Common myeloid progenitor, CD34-positive (primary cell): ENCODE data around the gene STUB1.

Experiments used
- CTCF ChIA-PET: fragments of 350-600 bp; sonication (Branson Sonifier 250); formaldehyde crosslinking; loops from one replicate; lab custom pipeline; 2021; ENCODE audit warnings: antibody characterized with exemption; lab: Charles Lee
- POLR2A ChIA-PET: fragments of 350-600 bp; sonication (Branson Sonifier 250); formaldehyde crosslinking; loops from one replicate; lab custom pipeline; 2021; ENCODE audit warnings: antibody characterized with exemption; lab: Charles Lee
- DNase-seq, 3 donors: peaks; one replicate each; pipeline versions ENCODE4 v3.0.0 to v3.0.0-alpha.2; 2013
- H3K27ac ChIP-seq, 2 experiments: 1 replicate in 1 of 2; 2 replicates in 1 of 2; pipeline ENCODE4 v1.7.0; 2013; ENCODE audit warnings: inconsistent platforms in 2 of 2, low read length in 2 of 2, mild to moderate bottlenecking in 2 of 2, low read depth in 1 of 2, moderate library complexity in 1 of 2; ENCODE audit not compliant: severe bottlenecking in 2 of 2, insufficient read depth in 1 of 2, poor library complexity in 1 of 2
- H3K27me3 ChIP-seq, 5 experiments: replicated peaks in 2 of 5; 1 replicate in 3 of 5; 2 replicates in 2 of 5; pipeline versions ENCODE4 v1.6.1 to v1.7.0; 2013; ENCODE audit warnings: low read length in 4 of 5, mild to moderate bottlenecking in 2 of 5, moderate library complexity in 2 of 5, inconsistent platforms in 1 of 5; ENCODE audit not compliant: insufficient read depth in 5 of 5, control insufficient read depth in 4 of 5
- H3K36me3 ChIP-seq, 4 experiments: 1 replicate in 2 of 4; 2 replicates in 2 of 4; pipeline versions ENCODE4 v1.6.1 to v1.7.0; 2013; ENCODE audit warnings: low read length in 3 of 4, control low read depth in 1 of 4, mild to moderate bottlenecking in 1 of 4; ENCODE audit not compliant: control insufficient read depth in 4 of 4, insufficient read depth in 4 of 4
- H3K4me1 ChIP-seq, 4 experiments: 1 replicate in 3 of 4; 2 replicates in 1 of 4; pipeline versions ENCODE4 v1.6.1 to v1.7.1; 2013; ENCODE audit warnings: low read length in 3 of 4, mild to moderate bottlenecking in 3 of 4, control low read depth in 1 of 4, inconsistent platforms in 1 of 4, moderate library complexity in 1 of 4; ENCODE audit not compliant: control insufficient read depth in 4 of 4, insufficient read depth in 4 of 4; ENCODE audit errors: control extremely low read depth in 1 of 4
- H3K4me3 ChIP-seq, 7 experiments: 1 replicate in 4 of 7; 2 replicates in 3 of 7; pipeline versions ENCODE4 v1.5.1 to v1.7.0; 2013; ENCODE audit warnings: mild to moderate bottlenecking in 7 of 7, low read length in 6 of 7, moderate library complexity in 6 of 7, inconsistent platforms in 2 of 7, low read depth in 2 of 7, control low read depth in 1 of 7; ENCODE audit not compliant: insufficient read depth in 4 of 7, control insufficient read depth in 1 of 7; ENCODE audit errors: extremely low read depth in 1 of 7
- H3K9me3 ChIP-seq, 5 experiments: 1 replicate in 4 of 5; 2 replicates in 1 of 5; pipeline versions ENCODE4 v1.6.1 to v1.7.1; 2013; ENCODE audit warnings: low read length in 4 of 5, mild to moderate bottlenecking in 2 of 5, inconsistent platforms in 1 of 5, low read depth in 1 of 5, moderate library complexity in 1 of 5; ENCODE audit not compliant: control insufficient read depth in 4 of 5, insufficient read depth in 2 of 5; ENCODE audit errors: control extremely low read depth in 1 of 5
- WGBS: methylation state at CpG from one replicate; pipeline ENCODE4 v1.1.5; 2013; ENCODE audit not compliant: insufficient coverage; 5-methylcytosine and 5-hydroxymethylcytosine counted together

The STUB1 gene

GRCh38 chr16:725463-726187 lies 45.4 kb downstream of the STUB1 start:
- Histone ChIP-seq H3K4me1 (peaks cover 0 to 35% (median 31%) of the 10 kb centered on the region in 4 experiments), H3K36me3 (peaks cover 0 to 17% (median 11%) of the 10 kb centered on the region in 4 experiments), H3K4me3 (no peak overlapping the region), H3K27ac (no peak overlapping the region), H3K27me3 (peaks cover 0 to 10% (median 0%) of the 10 kb centered on the region in 5 experiments), H3K9me3 (no peaks in the 10 kb centered on the region)
- WGBS = 85% methylated on average over 22 of the region's 23 CpGs
- ChIA-PET POLR2A (interaction anchor here (0.6 to 1.6 kb wide), 3 partner anchors 9 to 19 kb away, joined by 3 to 4 read pairs (median 4); partner anchors contain the start of gene CIAO3), CTCF (interaction anchor here (0.9 to 2.8 kb wide), 7 partner anchors 8 to 41 kb away, joined by 3 to 15 read pairs (median 4); partner anchors contain the start of gene CIAO3)
- no peak for DNase-seq

DNA sequence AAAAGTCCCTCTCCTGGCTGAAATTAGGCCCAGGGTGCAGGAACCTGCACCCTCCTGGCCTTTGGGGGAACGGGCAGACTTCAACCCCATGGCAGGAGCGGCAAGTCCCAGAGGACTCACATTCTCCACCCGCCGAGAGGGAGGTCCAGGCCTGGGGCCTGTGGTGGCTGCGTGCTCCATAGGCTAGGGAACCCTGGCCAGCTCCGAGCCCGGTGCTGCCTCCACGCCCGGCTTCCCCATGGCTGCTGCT lies 45.9 kb downstream of the STUB1 start:
- ChIA-PET CTCF (interaction anchor here (1.1 to 2.8 kb wide), 5 partner anchors 9 to 29 kb away, joined by 3 to 15 read pairs (median 4); no protein-coding TSS in a partner anchor), POLR2A (interaction anchor here (1.4 to 1.6 kb wide), 2 partner anchors 10 to 14 kb away, joined by 4 read pairs; partner anchors contain the start of gene CIAO3)
- Histone ChIP-seq H3K36me3 (peaks cover 0 to 22% (median 14%) of the 10 kb centered on the region in 4 experiments), H3K9me3 (no peaks in the 10 kb centered on the region), H3K27me3 (peaks cover 0 to 10% (median 0%) of the 10 kb centered on the region in 5 experiments), H3K4me3 (no peak overlapping the region), H3K27ac (no peak overlapping the region), H3K4me1 (peaks cover 0 to 30% (median 26%) of the 10 kb centered on the region in 4 experiments)
- no peak for DNase-seq
- 51% methylated on average over 9 of the region's 9 CpGs for WGBS

DNA sequence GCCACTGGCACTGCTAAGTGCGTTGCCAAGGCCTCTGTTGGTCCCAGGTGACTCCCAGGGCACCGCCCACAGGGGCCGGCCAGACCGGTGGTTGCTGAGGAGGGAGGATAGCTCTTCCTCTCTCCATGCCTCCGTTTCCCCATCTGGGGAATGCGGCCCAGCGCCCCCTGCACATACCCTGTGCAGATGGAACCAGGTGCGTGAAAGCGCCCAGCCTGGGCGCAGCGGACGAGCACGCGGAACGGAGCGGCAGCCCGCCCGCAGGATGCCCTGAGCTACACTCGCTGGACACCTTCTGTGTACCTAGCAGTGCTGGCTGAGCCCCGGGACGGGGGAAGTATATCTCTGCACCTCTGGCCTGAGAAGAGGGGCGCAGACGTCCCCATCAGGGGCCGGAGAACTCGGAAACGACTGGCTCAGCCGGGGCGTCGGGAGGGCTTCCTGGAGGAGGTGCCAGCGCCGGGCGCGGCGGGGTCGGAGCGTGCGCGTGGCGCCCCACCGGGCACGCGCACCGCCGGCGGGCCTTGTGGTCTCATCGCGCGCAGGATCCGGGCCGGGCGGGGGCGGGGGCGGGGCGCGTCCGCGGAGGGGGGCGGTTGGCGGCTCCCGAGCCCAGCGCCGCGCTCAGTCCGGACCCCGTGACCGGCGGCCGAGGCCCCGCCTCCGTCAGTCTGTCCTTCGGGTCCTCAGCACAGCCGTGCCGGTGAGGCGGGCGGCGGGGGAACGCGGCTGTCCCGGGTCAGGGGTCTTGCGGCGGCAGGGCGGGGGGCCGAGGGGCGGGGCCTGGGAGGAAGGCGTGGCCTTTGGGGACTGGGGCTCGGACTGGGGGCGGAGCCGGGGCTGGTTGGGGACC lies 46.5 kb downstream of the STUB1 start, which contains the start of the genes CCDC78 and HAGHL:
Gene CCDC78, minus strand, starts transcription at position 6 of the 853 bp plus-strand sequence. CDS start 76 bp downstream, outside the sequence.
Gene HAGHL, plus strand, starts transcription at position 669 of the 853 bp plus-strand sequence. CDS start 404 bp downstream, outside the sequence.
- Histone ChIP-seq H3K4me1 (peaks cover 0 to 24% (median 22%) of the 10 kb centered on the region in 4 experiments), H3K27me3 (peaks cover 0 to 10% (median 0%) of the 10 kb centered on the region in 5 experiments), H3K9me3 (no peaks in the 10 kb centered on the region), H3K36me3 (peaks cover 0 to 25% (median 17%) of the 10 kb centered on the region in 4 experiments), H3K27ac (peak within 1 kb of the TSS in 1 of 2 experiments; percentile 43), H3K4me3 (peak within 1 kb of the TSS; percentile 31 to 83 (median 68))
- ChIA-PET POLR2A (interaction anchor here (1.4 to 1.6 kb wide), 2 partner anchors 10 to 14 kb away, joined by 4 read pairs; partner anchors contain the start of gene CIAO3), CTCF (interaction anchor here (1.1 to 2.8 kb wide), 5 partner anchors 9 to 28 kb away, joined by 3 to 15 read pairs (median 4); no protein-coding TSS in a partner anchor)
- peak in 2 of 3 donors; percentile 42 to 49 for DNase-seq
- 2% methylated on average over 68 of the region's 88 CpGs for whole genome bisulfite sequencing

DNA sequence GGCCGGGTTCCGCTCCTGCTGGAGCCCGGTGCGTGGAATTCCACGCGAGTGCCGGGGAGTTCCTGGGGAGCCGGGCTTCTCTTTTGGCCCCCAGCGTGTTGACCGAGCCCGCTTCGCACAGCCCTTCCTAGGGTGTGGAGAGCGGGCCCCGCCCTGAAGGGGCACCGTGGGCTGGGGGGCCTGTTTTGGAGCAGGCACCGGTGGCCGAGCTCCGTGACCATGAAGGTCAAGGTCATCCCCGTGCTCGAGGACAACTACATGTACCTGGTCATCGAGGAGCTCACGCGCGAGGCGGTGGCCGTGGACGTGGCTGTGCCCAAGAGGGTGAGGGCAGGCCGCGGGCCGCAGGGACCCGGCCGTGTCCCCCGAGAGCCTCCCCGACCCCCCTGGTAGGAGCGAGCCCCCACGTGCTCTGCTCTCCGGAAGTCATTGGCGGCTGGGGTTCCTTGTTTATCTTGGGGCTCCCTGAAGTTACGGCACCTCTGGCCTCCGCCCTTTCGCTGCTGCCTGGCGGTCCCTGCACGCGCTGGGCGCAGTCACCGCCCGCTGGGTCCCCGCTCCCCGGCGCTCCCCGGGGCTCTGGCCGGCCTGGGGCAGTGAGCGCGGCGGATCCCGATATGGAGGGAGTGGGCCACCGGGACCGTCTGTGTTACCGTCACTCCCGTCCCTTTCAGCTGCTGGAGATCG lies 47.2 kb downstream of the STUB1 start:
- WGBS = under 1% methylated on average over 51 of the region's 61 CpGs
- Histone ChIP-seq H3K27me3 (peaks cover 0 to 10% (median 0%) of the 10 kb centered on the region in 5 experiments), H3K4me1 (peaks cover 0 to 24% (median 17%) of the 10 kb centered on the region in 4 experiments), H3K9me3 (no peaks in the 10 kb centered on the region), H3K36me3 (peaks cover 0 to 30% (median 18%) of the 10 kb centered on the region in 4 experiments), H3K4me3 (peak overlapping the region; percentile 28 to 83 (median 68)), H3K27ac (peak overlapping the region in 1 of 2 experiments; percentile 43)
- POLR2A ChIA-PET = interaction anchor here (1.6 kb wide), 1 partner anchor 13 kb away, joined by 4 read pairs; the partner anchor contains the start of gene CIAO3
- DNase-seq = peak in 1 of 3 donors; percentile 58
- CTCF ChIA-PET = interaction anchor here (2.1 to 3.5 kb wide), 2 partner anchors 9 to 17 kb away, joined by 5 to 14 read pairs; no protein-coding TSS in a partner anchor

GRCh38 chr16:728131-728889 lies 48.1 kb downstream of the STUB1 start:
- Histone ChIP-seq H3K27ac (no peak overlapping the region), H3K4me3 (peak overlapping the region in 6 of 7 experiments; percentile 25 to 83 (median 48)), H3K9me3 (no peaks in the 10 kb centered on the region), H3K4me1 (peaks cover 0 to 24% (median 17%) of the 10 kb centered on the region in 4 experiments), H3K27me3 (peaks cover 0 to 10% (median 0%) of the 10 kb centered on the region in 5 experiments), H3K36me3 (peaks cover 3 to 38% (median 23%) of the 10 kb centered on the region in 4 experiments)
- ChIA-PET CTCF (interaction anchor here (3.5 kb wide), 1 partner anchor 16 kb away, joined by 14 read pairs; no protein-coding TSS in a partner anchor), POLR2A (interaction anchor here (1.1 kb wide), 1 partner anchor 9 kb away, joined by 3 read pairs; no protein-coding TSS in a partner anchor)
- DNase-seq = peak in 2 of 3 donors; percentile 56 to 68
- under 1% methylated on average over 58 of the region's 80 CpGs for WGBS
